IPS-18a (cell line): Measurements from ENCODE around the gene NEK6.

ENCODE experiments used
- H3K27ac ChIP-seq: one replicate; pipeline ENCODE4 v1.5.1; 2013; ENCODE audit warnings: low read length
- H3K27me3 ChIP-seq: one replicate; pipeline ENCODE4 v1.6.1; 2013; ENCODE audit warnings: mild to moderate bottlenecking, low read length; ENCODE audit not compliant: control insufficient read depth, insufficient read depth
- H3K36me3 ChIP-seq: one replicate; pipeline ENCODE4 v1.6.1; 2013; ENCODE audit warnings: low read depth, low read length; ENCODE audit not compliant: control insufficient read depth
- H3K4me1 ChIP-seq: one replicate; pipeline ENCODE4 v1.6.1; 2013; ENCODE audit warnings: low read depth, low read length; ENCODE audit not compliant: control insufficient read depth
- H3K4me3 ChIP-seq: one replicate; pipeline ENCODE4 v1.5.1; 2013; ENCODE audit warnings: low read length
- H3K9ac ChIP-seq: one replicate; pipeline ENCODE4 v1.6.1; 2013; ENCODE audit warnings: mild to moderate bottlenecking, low read length, moderate library complexity
- H3K9me3 ChIP-seq: one replicate; pipeline ENCODE4 v1.6.1; 2013; ENCODE audit warnings: low read depth, low read length; ENCODE audit not compliant: control insufficient read depth

NEK6 gene

GRCh38 chr9:124334568-124335319 lies 77.0 kb downstream of the NEK6 start:
- H3K9me3 ChIP-seq = no peaks in the 10 kb centered on the region
- no peak overlapping the region for H3K27ac ChIP-seq
- H3K4me3 ChIP-seq = no peak overlapping the region
- no peaks in the 10 kb centered on the region for H3K27me3 ChIP-seq
- H3K9ac ChIP-seq = no peak overlapping the region
- H3K4me1 ChIP-seq = no peaks in the 10 kb centered on the region
- H3K36me3 ChIP-seq = no peaks in the 10 kb centered on the region

- Histone ChIP-seq H3K36me3 (no peaks in the 10 kb centered on the region), H3K27ac (no peak overlapping the region), H3K4me3 (no peak overlapping the region)
Measured at GRCh38 chr9:124335320-124335707, 77.6 kb downstream of the NEK6 start.

GRCh38 chr9:124337562-124337961 lies 79.8 kb downstream of the NEK6 start:
- Histone ChIP-seq H3K27me3 (no peaks in the 10 kb centered on the region), H3K9ac (no peak overlapping the region), H3K9me3 (no peaks in the 10 kb centered on the region), H3K36me3 (no peaks in the 10 kb centered on the region), H3K4me1 (peaks cover 4% of the 10 kb centered on the region), H3K27ac (no peak overlapping the region), H3K4me3 (no peak overlapping the region)

More at GRCh38 chr9:124335320-124335707, 77.6 kb downstream of the NEK6 start:
- H3K4me1 ChIP-seq = peaks cover 3% of the 10 kb centered on the region
- no peaks in the 10 kb centered on the region for H3K9me3 ChIP-seq
- H3K27me3 ChIP-seq = no peaks in the 10 kb centered on the region
- H3K9ac ChIP-seq = no peak overlapping the region

- H3K27ac ChIP-seq = peak overlapping the region; percentile 14
- no peak overlapping the region for H3K4me3 ChIP-seq
- no peak overlapping the region for H3K9ac ChIP-seq
- H3K9me3 ChIP-seq = no peaks in the 10 kb centered on the region
- H3K4me1 ChIP-seq = peaks cover 13% of the 10 kb centered on the region
- H3K27me3 ChIP-seq = no peaks in the 10 kb centered on the region
- no peaks in the 10 kb centered on the region for H3K36me3 ChIP-seq
Measured at GRCh38 chr9:124339603-124340146, 81.9 kb downstream of the NEK6 start.

GRCh38 chr9:124340219-124341069 lies 82.7 kb downstream of the NEK6 start:
- H3K4me1 ChIP-seq = peaks cover 13% of the 10 kb centered on the region
- H3K9me3 ChIP-seq = no peaks in the 10 kb centered on the region
- H3K27me3 ChIP-seq = no peaks in the 10 kb centered on the region
- H3K4me3 ChIP-seq = no peak overlapping the region
- H3K36me3 ChIP-seq = no peaks in the 10 kb centered on the region
- no peak overlapping the region for H3K9ac ChIP-seq
- peak overlapping the region; percentile 14 for H3K27ac ChIP-seq

- Histone ChIP-seq H3K4me3 (no peak overlapping the region), H3K9me3 (no peaks in the 10 kb centered on the region), H3K27me3 (no peaks in the 10 kb centered on the region), H3K4me1 (peaks cover 13% of the 10 kb centered on the region), H3K36me3 (no peaks in the 10 kb centered on the region), H3K27ac (no peak overlapping the region), H3K9ac (no peak overlapping the region)
Measured at GRCh38 chr9:124341455-124342170, 83.9 kb downstream of the NEK6 start.

- H3K9ac ChIP-seq = no peak overlapping the region
- no peaks in the 10 kb centered on the region for H3K27me3 ChIP-seq
- H3K9me3 ChIP-seq = no peaks in the 10 kb centered on the region
- H3K27ac ChIP-seq = no peak overlapping the region
- no peaks in the 10 kb centered on the region for H3K36me3 ChIP-seq
- H3K4me3 ChIP-seq = no peak overlapping the region
- H3K4me1 ChIP-seq = peaks cover 13% of the 10 kb centered on the region
Measured at GRCh38 chr9:124342402-124342775, 84.6 kb downstream of the NEK6 start.

- Histone ChIP-seq H3K27ac (no peak overlapping the region), H3K36me3 (no peaks in the 10 kb centered on the region), H3K27me3 (no peaks in the 10 kb centered on the region), H3K4me3 (no peak overlapping the region), H3K9ac (no peak overlapping the region), H3K9me3 (no peaks in the 10 kb centered on the region), H3K4me1 (peaks cover 13% of the 10 kb centered on the region)
Measured at GRCh38 chr9:124342776-124343485, 85.2 kb downstream of the NEK6 start.

GRCh38 chr9:124343533-124344290 lies 86.0 kb downstream of the NEK6 start:
- Histone ChIP-seq H3K9ac (no peak overlapping the region), H3K4me1 (peaks cover 13% of the 10 kb centered on the region), H3K9me3 (no peaks in the 10 kb centered on the region)

GRCh38 chr9:124344291-124345050 lies 86.7 kb downstream of the NEK6 start:
- Histone ChIP-seq H3K9ac (no peak overlapping the region), H3K4me1 (peaks cover 13% of the 10 kb centered on the region), H3K27me3 (no peaks in the 10 kb centered on the region), H3K4me3 (no peak overlapping the region), H3K36me3 (peaks cover 12% of the 10 kb centered on the region), H3K9me3 (no peaks in the 10 kb centered on the region), H3K27ac (no peak overlapping the region)

More at GRCh38 chr9:124343533-124344290, 86.0 kb downstream of the NEK6 start:
- peaks cover 6% of the 10 kb centered on the region for H3K36me3 ChIP-seq
- no peaks in the 10 kb centered on the region for H3K27me3 ChIP-seq
- no peak overlapping the region for H3K27ac ChIP-seq
- H3K4me3 ChIP-seq = no peak overlapping the region
